HG03565 (cell line): Measurements from ENCODE around the gene OR5I1.
"Not testable (repeated sequence)": the region's sequence is repeated elsewhere in the genome, so short reads cannot be mapped to it uniquely, and the experiment has no call there.

Experiments used
- ATAC-seq: cut with Tn5 transposase; IDR thresholded peaks from one replicate; pipeline ENCODE4 v1.9.1; 2021; ENCODE audit warnings: mild to moderate bottlenecking, moderate library complexity; ENCODE audit not compliant: unreplicated experiment

The OR5I1 gene

DNA sequence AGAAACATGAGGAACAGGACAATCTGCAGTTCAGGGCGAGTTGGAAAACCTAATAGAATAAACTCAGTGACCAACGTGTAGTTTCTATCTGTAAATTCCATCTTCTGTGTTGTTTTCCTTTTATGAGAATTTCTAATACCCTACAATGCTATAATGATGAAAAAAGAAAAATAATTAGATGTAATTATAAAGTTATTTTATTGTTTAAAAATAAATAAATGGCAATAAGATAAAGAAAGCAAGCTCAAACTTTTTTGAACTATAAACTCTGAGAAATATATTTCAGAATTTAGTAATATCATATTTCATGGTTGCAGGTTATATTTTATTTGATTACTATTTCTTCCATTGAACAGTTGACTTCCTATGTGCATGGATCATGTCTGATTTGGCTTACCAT is at the start of gene OR5I1:
OR5I1 (minus strand) TSS at position 101 of the 400 bp plus-strand sequence; CDS start at position 101, 0 bp downstream.
- ATAC-seq, result no peak

DNA sequence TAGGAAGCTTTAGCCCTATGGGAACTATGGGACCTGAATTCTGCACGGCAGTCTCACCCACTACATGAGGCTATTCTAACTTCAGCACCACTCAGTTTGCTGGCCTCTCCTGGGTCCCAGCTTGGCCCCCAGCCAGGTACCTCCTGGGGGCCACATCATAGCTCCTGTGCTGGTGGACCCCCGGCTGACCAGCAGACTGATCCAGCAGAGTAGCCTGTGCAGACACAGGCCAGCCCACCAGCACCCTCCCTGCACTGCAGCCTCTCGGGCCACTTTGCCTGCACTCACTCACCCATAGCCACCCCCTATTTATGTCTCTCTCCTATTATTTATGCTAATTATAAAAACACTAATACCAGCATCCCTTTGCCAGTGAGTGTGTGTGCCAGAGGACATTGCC is 34.7 kb upstream of the OR5I1 start:
- ATAC-seq, result no peak

DNA sequence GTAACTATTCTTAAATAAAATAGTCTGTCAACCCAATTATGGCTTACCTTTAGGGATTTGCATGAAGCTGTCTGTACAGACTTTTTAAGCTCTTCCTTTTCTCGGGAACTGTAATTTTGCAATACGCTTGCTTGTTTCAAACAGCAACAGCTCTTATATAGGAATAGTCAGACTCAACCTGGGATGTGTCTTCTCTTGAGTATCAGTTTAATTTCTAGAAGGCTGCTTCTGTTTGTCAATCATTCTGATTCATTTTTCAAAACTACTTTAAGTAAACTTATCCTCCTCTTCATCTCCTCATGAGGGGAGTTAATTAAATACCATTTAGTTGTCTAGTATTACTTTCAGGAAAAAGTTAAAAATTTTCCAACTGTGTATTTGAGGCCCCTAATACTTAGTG is 33.6 kb upstream of the OR5I1 start, which contains the start of gene OR10AG1:
OR10AG1 (minus strand) TSS at position 101 of the 400 bp plus-strand sequence; CDS start at position 63, 38 bp downstream.
- no peak for ATAC-seq

DNA sequence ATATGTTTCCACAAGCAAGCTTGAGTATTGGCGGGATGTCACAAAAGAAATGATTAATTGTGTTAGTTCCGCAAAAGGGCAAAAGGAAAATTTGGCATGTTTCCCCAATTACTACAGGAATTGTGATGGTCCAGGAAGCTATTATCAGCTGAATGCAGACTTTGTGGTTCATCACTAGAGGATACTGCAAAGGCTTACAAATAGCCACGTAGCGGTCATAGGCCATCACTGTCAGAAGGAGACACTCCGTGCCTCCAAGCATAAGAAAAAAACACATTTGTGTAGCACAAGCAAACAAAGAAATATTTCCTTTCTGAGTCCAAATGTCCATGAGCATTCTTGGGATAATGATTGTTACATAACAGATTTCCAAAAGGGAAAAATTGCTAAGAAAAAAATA is 31.7 kb upstream of the OR5I1 start:
- ATAC-seq, result no peak

DNA sequence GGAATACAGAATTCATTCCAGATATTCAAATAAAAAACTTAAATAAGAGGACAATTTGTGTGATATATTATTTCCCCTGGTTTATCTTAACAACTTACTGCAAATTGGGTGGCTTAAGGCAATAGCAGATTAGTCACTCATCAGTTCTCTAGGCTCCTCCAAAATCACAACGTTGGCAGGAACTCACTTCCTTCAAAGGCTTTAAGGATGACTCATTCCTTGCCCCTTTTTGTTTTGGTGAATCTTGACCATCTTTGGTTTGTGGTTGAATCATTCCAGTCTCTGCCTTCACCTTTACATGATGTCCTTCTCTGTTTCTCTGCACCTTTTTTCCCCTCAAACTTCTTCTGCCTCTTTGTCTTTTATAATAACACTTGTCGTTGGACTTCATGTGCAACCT is 30.2 kb upstream of the OR5I1 start:
- ATAC-seq, result no peak

DNA sequence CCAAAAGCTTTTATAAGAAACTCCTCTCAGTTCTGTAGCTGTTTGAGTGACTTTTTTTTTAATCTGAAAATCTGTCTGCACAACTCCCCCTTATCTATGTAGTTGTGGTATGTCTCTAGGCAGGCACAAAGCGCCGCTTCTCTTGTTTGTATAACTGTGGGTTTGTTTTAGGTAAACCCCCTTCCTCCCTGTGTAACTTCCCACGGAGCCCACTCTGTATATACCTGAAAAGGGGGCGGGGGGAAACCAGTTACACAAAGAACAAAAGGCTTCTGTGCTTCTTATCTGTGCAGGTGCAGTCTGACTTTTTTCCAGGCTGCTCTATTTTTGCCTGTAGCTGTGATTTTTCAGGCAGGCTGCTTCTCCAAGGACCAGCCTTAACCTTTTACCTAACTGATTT is 20.3 kb upstream of the OR5I1 start:
- no peak for ATAC-seq

DNA sequence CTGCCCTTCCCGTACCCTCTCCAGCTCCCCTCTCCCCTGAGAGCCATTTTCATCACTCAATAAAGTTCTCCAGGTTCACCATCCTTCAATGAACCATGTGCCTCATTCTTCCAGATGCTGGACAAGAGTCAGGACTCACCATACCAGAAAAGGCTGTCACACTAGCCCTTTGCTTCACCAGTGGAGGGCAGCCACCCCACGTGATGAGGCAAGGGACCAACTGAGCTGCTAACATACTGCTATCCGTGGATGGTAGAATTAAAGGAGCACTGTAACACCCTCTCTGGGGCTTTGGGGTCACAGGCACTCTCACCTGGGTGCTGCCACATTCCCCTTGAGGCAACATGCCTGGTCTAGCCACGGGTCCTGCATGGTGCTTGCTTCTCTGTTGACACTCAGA is 13.1 kb upstream of the OR5I1 start:
- no peak for ATAC-seq

DNA sequence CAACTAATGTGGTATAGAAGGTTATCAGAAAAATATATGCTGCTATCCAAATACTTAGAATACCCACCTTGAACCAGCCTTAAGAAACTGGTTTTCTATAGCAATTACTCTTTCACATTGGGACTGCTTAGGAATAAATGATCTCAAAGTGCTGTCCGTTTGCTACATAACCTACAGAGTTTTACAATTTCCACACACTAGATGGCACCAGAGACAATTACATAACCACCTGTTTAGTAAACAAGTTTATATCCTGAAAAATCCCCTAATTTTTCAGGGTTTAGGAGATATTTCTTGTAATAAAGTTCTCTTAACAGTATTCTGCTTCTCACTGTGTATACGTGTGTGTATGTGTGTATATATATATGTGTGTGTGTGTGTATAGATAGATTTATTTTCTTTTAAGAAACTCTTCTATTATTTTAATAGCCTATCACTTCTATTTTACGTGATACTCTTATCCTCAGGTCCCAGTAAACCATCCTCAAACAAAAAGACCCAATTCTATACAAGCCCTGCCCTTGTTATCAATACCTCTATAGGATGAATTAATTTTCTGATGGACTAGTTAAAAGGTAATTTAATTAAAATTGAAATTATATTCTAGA is 6.7 kb upstream of the OR5I1 start:
- ATAC-seq, result peak; percentile 69

DNA sequence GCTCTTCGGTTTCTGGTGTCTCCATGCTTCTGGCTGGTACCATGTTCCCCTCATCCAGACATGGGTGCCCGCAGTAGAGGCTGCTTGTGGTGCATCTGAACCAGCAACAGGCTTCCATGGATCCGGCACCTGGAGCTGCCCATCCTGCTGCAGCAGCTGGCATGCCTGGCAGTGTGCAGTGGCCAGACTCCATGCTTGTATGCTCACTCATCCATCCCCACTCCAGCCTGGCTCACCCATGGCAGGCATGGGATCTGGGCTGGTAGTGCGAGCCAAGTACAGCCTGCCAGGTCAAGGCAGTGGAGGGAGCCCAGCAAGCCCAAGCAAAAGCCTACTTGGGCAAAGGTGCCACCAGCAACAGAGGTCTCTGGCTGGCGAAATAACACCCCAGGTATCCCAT is 15.7 kb downstream of the OR5I1 start:
- no peak for ATAC-seq

- no peak for ATAC-seq
Observed at GRCh38 chr11:55914482-55914881, 21.7 kb downstream of the OR5I1 start, which contains the start of gene OR5W2. OR5W2 (minus strand) TSS chr11:55914582; CDS start chr11:55914582, 0 bp downstream.

GRCh38 chr11:55902308-55902707 is 33.9 kb downstream of the OR5I1 start:
- no peak for ATAC-seq

DNA sequence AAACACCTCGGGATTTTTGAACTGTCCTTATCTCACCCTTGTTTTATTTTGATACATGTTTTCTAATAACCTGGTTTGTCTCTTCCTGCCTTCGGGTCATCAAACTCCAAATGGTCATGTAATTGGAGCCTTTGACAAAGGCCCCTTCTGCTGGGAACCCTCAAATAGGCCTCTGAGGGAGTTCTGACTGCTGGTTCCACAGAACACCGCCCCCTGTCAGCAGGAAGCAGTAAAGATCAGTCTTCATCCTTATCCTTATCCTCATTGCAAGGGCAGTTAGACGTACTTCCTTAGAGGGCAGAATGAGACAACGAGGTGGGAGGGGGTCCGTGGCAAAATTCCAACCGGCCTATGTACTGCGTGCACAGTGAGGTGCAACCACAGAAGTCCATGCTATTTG is 41.0 kb downstream of the OR5I1 start:
- ATAC-seq, result no peak

GRCh38 chr11:55885481-55885880 is 50.7 kb downstream of the OR5I1 start:
- ATAC-seq, result not testable (repeated sequence)
